PFSK-1 (cell line): Measurements from ENCODE around the gene PRKCE.

ENCODE experiments used
- FOXP2 ChIP-seq: optimal IDR thresholded peaks from 2 replicates; pipeline ENCODE3; 2011; ENCODE audit warnings: borderline replicate concordance, control low read depth, inconsistent platforms; ENCODE audit not compliant: insufficient read depth; ENCODE audit errors: extremely low read length, extremely low read depth
- POLR2AphosphoS5 ChIP-seq: IDR thresholded peaks from 2 replicates; pipeline ENCODE4 v1.6.1; 2012; ENCODE audit warnings: low read depth, mild to moderate bottlenecking, control low read depth, low read length, moderate library complexity
- SIN3A ChIP-seq: IDR thresholded peaks from 2 replicates; pipeline ENCODE4 v1.6.1; 2012; ENCODE audit warnings: mild to moderate bottlenecking, low read length, moderate library complexity, borderline replicate concordance; ENCODE audit not compliant: insufficient read depth
- TAF1 ChIP-seq: IDR thresholded peaks from 2 replicates; pipeline ENCODE4 v1.6.1; 2012; ENCODE audit warnings: low read length, control low read depth, borderline replicate concordance; ENCODE audit not compliant: insufficient read depth
- TF ChIP-seq, protein P1 (sequence below), 2 experiments: IDR thresholded peaks; 2 replicates each; pipeline versions ENCODE4 v1.6.1 to v1.8.0; 2011 to 2012; ENCODE audit warnings: low read depth in 2 of 2, low read length in 2 of 2, control low read depth in 1 of 2, inconsistent platforms in 1 of 2, mild to moderate bottlenecking in 1 of 2, moderate library complexity in 1 of 2; ENCODE audit not compliant: insufficient read depth in 1 of 2

GRCh38 chr2:45982096-45982495 lies 330.6 kb downstream of the PRKCE start:
- TF ChIP-seq TAF1 = no peak
- TF ChIP-seq POLR2AphosphoS5 = no peak
- no peak for TF ChIP-seq SIN3A
- TF ChIP-seq, protein P1, sequence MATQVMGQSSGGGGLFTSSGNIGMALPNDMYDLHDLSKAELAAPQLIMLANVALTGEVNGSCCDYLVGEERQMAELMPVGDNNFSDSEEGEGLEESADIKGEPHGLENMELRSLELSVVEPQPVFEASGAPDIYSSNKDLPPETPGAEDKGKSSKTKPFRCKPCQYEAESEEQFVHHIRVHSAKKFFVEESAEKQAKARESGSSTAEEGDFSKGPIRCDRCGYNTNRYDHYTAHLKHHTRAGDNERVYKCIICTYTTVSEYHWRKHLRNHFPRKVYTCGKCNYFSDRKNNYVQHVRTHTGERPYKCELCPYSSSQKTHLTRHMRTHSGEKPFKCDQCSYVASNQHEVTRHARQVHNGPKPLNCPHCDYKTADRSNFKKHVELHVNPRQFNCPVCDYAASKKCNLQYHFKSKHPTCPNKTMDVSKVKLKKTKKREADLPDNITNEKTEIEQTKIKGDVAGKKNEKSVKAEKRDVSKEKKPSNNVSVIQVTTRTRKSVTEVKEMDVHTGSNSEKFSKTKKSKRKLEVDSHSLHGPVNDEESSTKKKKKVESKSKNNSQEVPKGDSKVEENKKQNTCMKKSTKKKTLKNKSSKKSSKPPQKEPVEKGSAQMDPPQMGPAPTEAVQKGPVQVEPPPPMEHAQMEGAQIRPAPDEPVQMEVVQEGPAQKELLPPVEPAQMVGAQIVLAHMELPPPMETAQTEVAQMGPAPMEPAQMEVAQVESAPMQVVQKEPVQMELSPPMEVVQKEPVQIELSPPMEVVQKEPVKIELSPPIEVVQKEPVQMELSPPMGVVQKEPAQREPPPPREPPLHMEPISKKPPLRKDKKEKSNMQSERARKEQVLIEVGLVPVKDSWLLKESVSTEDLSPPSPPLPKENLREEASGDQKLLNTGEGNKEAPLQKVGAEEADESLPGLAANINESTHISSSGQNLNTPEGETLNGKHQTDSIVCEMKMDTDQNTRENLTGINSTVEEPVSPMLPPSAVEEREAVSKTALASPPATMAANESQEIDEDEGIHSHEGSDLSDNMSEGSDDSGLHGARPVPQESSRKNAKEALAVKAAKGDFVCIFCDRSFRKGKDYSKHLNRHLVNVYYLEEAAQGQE (IDR thresholded peaks at IDR 0.05; ENCODE audit: insufficient read depth in 1 of 2, low read depth in 2 of 2, low read length in 2 of 2) = no peak
- TF ChIP-seq FOXP2 = no peak
